H9 (cell line): ENCODE results near the gene ERICH2. TPM values are rescaled to one million over a fixed set of nuclear protein-coding genes. Genes with fewer than 3 reads are reported as not detected.
A peak's percentile ranks its signal among the peaks of the same experiment; 100 is the strongest.

Source experiments
- DNase-seq: peaks from one replicate; pipeline ENCODE4 v3.0.0-alpha.2; 2017
- H2AFZ ChIP-seq: one replicate; pipeline ENCODE4 v1.6.1; 2013; ENCODE audit warnings: mild to moderate bottlenecking, low read length, control low read depth, moderate library complexity
- H2AK5ac ChIP-seq: 2 replicates; pipeline ENCODE4 v1.6.1; 2013; ENCODE audit warnings: low read length, control low read depth, mixed read lengths; ENCODE audit not compliant: insufficient read length
- H2BK120ac ChIP-seq: one replicate; pipeline ENCODE4 v1.6.1; 2013; ENCODE audit warnings: low read depth, mild to moderate bottlenecking, low read length, control low read depth, inconsistent platforms; ENCODE audit not compliant: poor library complexity, severe bottlenecking
- H2BK12ac ChIP-seq: 2 replicates; pipeline ENCODE4 v1.6.1; 2013; ENCODE audit warnings: low read length, control low read depth, mixed read lengths, low read depth; ENCODE audit not compliant: insufficient read length
- H2BK15ac ChIP-seq: 2 replicates; pipeline ENCODE4 v1.6.1; 2013; ENCODE audit warnings: low read depth, low read length, control low read depth
- H2BK20ac ChIP-seq: one replicate; pipeline ENCODE4 v1.6.1; 2013; ENCODE audit warnings: low read depth, mild to moderate bottlenecking, low read length, control low read depth, inconsistent platforms; ENCODE audit not compliant: poor library complexity, severe bottlenecking
- H2BK5ac ChIP-seq: 2 replicates; pipeline ENCODE4 v1.6.1; 2013; ENCODE audit warnings: low read length, control low read depth, mixed read lengths; ENCODE audit not compliant: insufficient read length
- H3K14ac ChIP-seq: 2 replicates; pipeline ENCODE4 v1.6.1; 2013; ENCODE audit warnings: low read length, control low read depth; ENCODE audit not compliant: insufficient read depth
- H3K18ac ChIP-seq: 2 replicates; pipeline ENCODE4 v1.6.1; 2013; ENCODE audit warnings: low read depth, mild to moderate bottlenecking, mixed read lengths, low read length, control low read depth; ENCODE audit not compliant: insufficient read length
- H3K23ac ChIP-seq: 2 replicates; pipeline ENCODE4 v1.6.1; 2013; ENCODE audit warnings: low read length, control low read depth, mixed read lengths, low read depth; ENCODE audit not compliant: insufficient read length
- H3K23me2 ChIP-seq: 2 replicates; pipeline ENCODE4 v1.6.1; 2013; ENCODE audit warnings: low read depth, mild to moderate bottlenecking, mixed read lengths, low read length, control low read depth; ENCODE audit not compliant: insufficient read length, poor library complexity, severe bottlenecking
- H3K27ac ChIP-seq: 2 replicates; pipeline ENCODE4 v1.5.1; 2013; ENCODE audit warnings: low read length, control low read depth, mixed read lengths, low read depth; ENCODE audit not compliant: insufficient read length
- H3K27me3 ChIP-seq: 2 replicates; pipeline ENCODE4 v1.6.1; 2013; ENCODE audit warnings: low read length, control low read depth, inconsistent platforms; ENCODE audit not compliant: insufficient read depth
- H3K4ac ChIP-seq: 2 replicates; pipeline ENCODE4 v1.6.1; 2013; ENCODE audit warnings: low read depth, mild to moderate bottlenecking, control low read depth, inconsistent platforms, low read length, moderate library complexity
- H3K4me1 ChIP-seq: 2 replicates; pipeline ENCODE4 v1.6.1; 2013; ENCODE audit warnings: low read length, control low read depth, inconsistent platforms; ENCODE audit not compliant: insufficient read depth
- H3K4me2 ChIP-seq: 2 replicates; pipeline ENCODE4 v1.6.1; 2013; ENCODE audit warnings: low read length, control low read depth, mixed read lengths; ENCODE audit not compliant: insufficient read length, insufficient read depth
- H3K56ac ChIP-seq: 2 replicates; pipeline ENCODE4 v1.6.1; 2013; ENCODE audit warnings: low read depth, mild to moderate bottlenecking, mixed read lengths, low read length, control low read depth; ENCODE audit not compliant: insufficient read length
- H3K79me1 ChIP-seq: 2 replicates; pipeline ENCODE4 v1.6.1; 2013; ENCODE audit warnings: low read depth, mild to moderate bottlenecking, moderate library complexity, low read length, control low read depth, inconsistent platforms; ENCODE audit not compliant: insufficient read depth, poor library complexity, severe bottlenecking
- H3K79me2 ChIP-seq: 2 replicates; pipeline ENCODE4 v1.6.1; 2013; ENCODE audit warnings: low read length, control low read depth, inconsistent platforms; ENCODE audit not compliant: insufficient read depth
- H3K9ac ChIP-seq: 2 replicates; pipeline ENCODE4 v1.6.1; 2013; ENCODE audit warnings: low read length, control low read depth, mixed read lengths; ENCODE audit not compliant: insufficient read length; ENCODE audit errors: extremely low read depth
- H3K9me3 ChIP-seq: one replicate; pipeline ENCODE4 v1.6.1; 2013; ENCODE audit warnings: low read depth, low read length, inconsistent platforms; ENCODE audit not compliant: control insufficient read depth
- H3T11ph ChIP-seq: one replicate; pipeline ENCODE4 v1.6.1; 2013; ENCODE audit warnings: mild to moderate bottlenecking, low read length, control low read depth, inconsistent platforms
- H4K20me1 ChIP-seq: one replicate; pipeline ENCODE4 v1.6.1; 2013; ENCODE audit not compliant: control insufficient read depth, insufficient read length, insufficient read depth
- H4K5ac ChIP-seq: 2 replicates; pipeline ENCODE4 v1.6.1; 2013; ENCODE audit warnings: low read depth, mild to moderate bottlenecking, mixed read lengths, low read length, control low read depth; ENCODE audit not compliant: insufficient read length
- H4K8ac ChIP-seq: replicated peaks from 2 replicates; pipeline ENCODE4 v1.6.1; 2013; ENCODE audit warnings: low read length, control low read depth, mixed read lengths, low read depth; ENCODE audit not compliant: insufficient read length
- H4K91ac ChIP-seq: 2 replicates; pipeline ENCODE4 v1.6.1; 2013; ENCODE audit warnings: low read depth, mild to moderate bottlenecking, moderate library complexity, mixed read lengths, low read length, control low read depth; ENCODE audit not compliant: insufficient read length
- H3K27ac Mint-ChIP-seq, 3 experiments: 2 replicates in 2 of 3; 3 replicates in 1 of 3; pipeline ENCODE4 v1.8.0; 2020 to 2021; ENCODE audit warnings: mixed read lengths in 3 of 3, mild to moderate bottlenecking in 1 of 3, moderate library complexity in 1 of 3
- H3K27me3 Mint-ChIP-seq: 2 replicates; pipeline ENCODE4 v1.8.0; 2021; ENCODE audit warnings: low read depth, mild to moderate bottlenecking, moderate library complexity, mixed read lengths
- H3K36me3 Mint-ChIP-seq, 3 experiments: 2 replicates in 2 of 3; 3 replicates in 1 of 3; pipeline ENCODE4 v1.8.0; 2020 to 2021; ENCODE audit warnings: low read depth in 3 of 3, mixed read lengths in 3 of 3; ENCODE audit not compliant: insufficient read depth in 1 of 3
- H3K4me1 Mint-ChIP-seq, 2 experiments: 2 replicates each; pipeline ENCODE4 v1.8.0; 2020; ENCODE audit warnings: mixed read lengths in 2 of 2
- H3K4me3 Mint-ChIP-seq, 2 experiments: 2 replicates in 1 of 2; 3 replicates in 1 of 2; pipeline ENCODE4 v1.8.0; 2020 to 2021; ENCODE audit warnings: mild to moderate bottlenecking in 2 of 2, mixed read lengths in 2 of 2, moderate library complexity in 1 of 2
- H3K9me3 Mint-ChIP-seq, 2 experiments: 2 replicates in 1 of 2; 3 replicates in 1 of 2; pipeline ENCODE4 v1.8.0; 2020; ENCODE audit warnings: mild to moderate bottlenecking in 2 of 2, mixed read lengths in 2 of 2, moderate library complexity in 1 of 2
- WGBS: extraction: QIAGEN DNeasy Blood & Tissue Kit; methylation state at CpG from one replicate; pipeline ENCODE4 v1.1.7; 2013; ENCODE audit warnings: missing lambda C conversion rate, low lambda C conversion rate, mixed read lengths; ENCODE audit not compliant: insufficient read length; ENCODE audit errors: extremely low coverage; 5-methylcytosine and 5-hydroxymethylcytosine counted together
- total RNA-seq: library from RNA; stranded (reverse); gene quantifications from 2 replicates; pipeline ENCODE4 v1.2.1, GENCODE V29; 2021
- TF ChIP-seq, protein P1 (sequence below): fragments of 200-600 bp; sonication (generic); conservative IDR thresholded peaks from 3 replicates; pipeline ENCODE4 v1.8.0; 2021; ENCODE audit warnings: antibody characterized with exemption, mild to moderate bottlenecking

ERICH2 gene
- total RNA-seq, 1 experiment from 2014 or later: 1.2 TPM

DNA sequence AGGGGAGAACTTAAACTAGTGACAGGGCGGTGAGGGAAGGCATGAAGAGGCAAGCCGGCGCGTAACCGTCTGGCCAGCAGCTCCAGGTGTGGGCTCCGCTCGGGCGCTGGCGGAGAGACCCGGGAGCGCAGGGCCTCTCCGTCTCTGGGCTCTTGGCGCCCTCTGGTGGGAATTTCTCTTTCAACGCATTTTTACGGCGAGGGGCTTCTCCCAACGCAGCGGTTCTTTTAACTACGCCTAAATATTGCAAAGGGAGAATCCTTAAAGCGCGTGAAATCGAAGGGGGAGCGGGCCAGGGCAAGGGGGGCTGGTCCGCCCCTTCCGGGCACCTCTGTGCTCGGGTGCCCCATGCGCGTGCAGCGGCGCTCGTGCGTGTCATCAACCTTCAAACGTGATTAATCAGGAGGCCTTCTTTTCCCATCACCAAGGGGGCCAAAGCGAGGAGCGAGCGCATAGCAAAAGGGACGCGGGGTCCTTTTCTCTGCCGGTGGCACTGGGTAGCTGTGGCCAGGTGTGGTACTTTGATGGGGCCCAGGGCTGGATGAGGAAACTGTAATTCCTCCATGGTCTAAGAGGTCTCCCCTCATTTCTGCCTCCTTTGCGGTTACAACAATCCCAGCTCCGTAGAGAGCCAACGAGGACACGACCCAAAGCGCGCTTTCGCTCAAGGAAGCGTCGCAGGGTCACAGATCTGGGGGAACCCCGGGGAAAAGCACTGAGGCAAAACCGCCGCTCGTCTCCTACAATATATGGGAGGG is 45.7 kb downstream of the ERICH2 start:
- no peak overlapping the region for H2AFZ ChIP-seq
- no peak overlapping the region for H2BK12ac ChIP-seq
- H3K27ac Mint-ChIP-seq: peak overlapping the region in 1 of 3 experiments; percentile 93; a peak in 1 of 7 replicates
- H3K27me3 Mint-ChIP-seq: peaks cover 84% of the 10 kb centered on the region
- H3K23me2 ChIP-seq: peaks cover 48% of the 10 kb centered on the region
- peaks cover 52 to 55% of the 10 kb centered on the region in 2 experiments for H3K4me1 Mint-ChIP-seq
- DNase-seq: peak; percentile 90
- no peak overlapping the region for H2BK5ac ChIP-seq
- no peak overlapping the region for H4K91ac ChIP-seq
- H3K27ac ChIP-seq: no peak overlapping the region
- no peak overlapping the region for H2BK120ac ChIP-seq
- no peaks in the 10 kb centered on the region for H3K9me3 ChIP-seq
- peaks cover 66% of the 10 kb centered on the region for H3K27me3 ChIP-seq
- H3K9me3 Mint-ChIP-seq: peaks cover 3 to 4% of the 10 kb centered on the region in 2 experiments; a peak in 2 of 5 replicates
- no peaks in the 10 kb centered on the region for H3K79me1 ChIP-seq
- peak overlapping the region; percentile 63 to 82 for H3K4me3 Mint-ChIP-seq
- H4K8ac ChIP-seq: no peak overlapping the region
- H3K79me2 ChIP-seq: no peaks in the 10 kb centered on the region
- no peak overlapping the region for H2AK5ac ChIP-seq
- H3K56ac ChIP-seq: no peak overlapping the region
- no peak overlapping the region for H2BK15ac ChIP-seq
- no CpG with 5 or more reads among the region's 52 CpGs for WGBS
- no peak overlapping the region for H4K5ac ChIP-seq
- H3K18ac ChIP-seq: no peak overlapping the region
- no peak overlapping the region for H3K23ac ChIP-seq
- no peak overlapping the region for H3K9ac ChIP-seq
- peak overlapping the region; percentile 70 for H3K4me2 ChIP-seq
- no peaks in the 10 kb centered on the region; a peak in 1 of 7 replicates for H3K36me3 Mint-ChIP-seq
- no peak overlapping the region for H3T11ph ChIP-seq
- no peak overlapping the region for H3K4ac ChIP-seq
- no peak overlapping the region for H3K14ac ChIP-seq
- peaks cover 2% of the 10 kb centered on the region; the same call in 1 of the 2 replicates for H3K4me1 ChIP-seq
- H4K20me1 ChIP-seq: peaks cover 2% of the 10 kb centered on the region
- no peak overlapping the region for H2BK20ac ChIP-seq
- TF ChIP-seq, protein P1, sequence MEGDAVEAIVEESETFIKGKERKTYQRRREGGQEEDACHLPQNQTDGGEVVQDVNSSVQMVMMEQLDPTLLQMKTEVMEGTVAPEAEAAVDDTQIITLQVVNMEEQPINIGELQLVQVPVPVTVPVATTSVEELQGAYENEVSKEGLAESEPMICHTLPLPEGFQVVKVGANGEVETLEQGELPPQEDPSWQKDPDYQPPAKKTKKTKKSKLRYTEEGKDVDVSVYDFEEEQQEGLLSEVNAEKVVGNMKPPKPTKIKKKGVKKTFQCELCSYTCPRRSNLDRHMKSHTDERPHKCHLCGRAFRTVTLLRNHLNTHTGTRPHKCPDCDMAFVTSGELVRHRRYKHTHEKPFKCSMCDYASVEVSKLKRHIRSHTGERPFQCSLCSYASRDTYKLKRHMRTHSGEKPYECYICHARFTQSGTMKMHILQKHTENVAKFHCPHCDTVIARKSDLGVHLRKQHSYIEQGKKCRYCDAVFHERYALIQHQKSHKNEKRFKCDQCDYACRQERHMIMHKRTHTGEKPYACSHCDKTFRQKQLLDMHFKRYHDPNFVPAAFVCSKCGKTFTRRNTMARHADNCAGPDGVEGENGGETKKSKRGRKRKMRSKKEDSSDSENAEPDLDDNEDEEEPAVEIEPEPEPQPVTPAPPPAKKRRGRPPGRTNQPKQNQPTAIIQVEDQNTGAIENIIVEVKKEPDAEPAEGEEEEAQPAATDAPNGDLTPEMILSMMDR: peak; percentile 94
